ENCODE results near the gene CWC15. TPM values are rescaled to one million over a fixed set of nuclear protein-coding genes. Genes with fewer than 3 reads are reported as not detected.
"Not testable (repeated sequence)": the region's sequence is repeated elsewhere in the genome, so short reads cannot be mapped to it uniquely, and the experiment has no call there.

Gene CWC15
- total RNA-seq, 2 experiments from 2014 or later, result 121 to 124 TPM

GRCh38 chr11:94933223-94934130, 39.9 kb downstream of the CWC15 start:
- Histone ChIP-seq H3K27ac (ENCODE audit: low read depth in 1 of 2, low read length in 2 of 2) (no peak overlapping the region), H3K27me3 (ENCODE audit: control insufficient read depth in 1 of 2, insufficient read depth in 2 of 2, low read length in 2 of 2) (no peaks in the 10 kb centered on the region), H3K36me3 (ENCODE audit: insufficient read depth, low read length) (no peaks in the 10 kb centered on the region), H3K4me3 (ENCODE audit: low read length) (no peak overlapping the region), H3K4me1 (ENCODE audit: insufficient read depth, low read length) (peaks cover 31% of the 10 kb centered on the region), H3K9me3 (ENCODE audit: control insufficient read depth in 1 of 2, insufficient read depth in 1 of 2, low read length in 2 of 2) (no peaks in the 10 kb centered on the region)
- ChIA-PET POLR2A (interaction anchor here (0.9 to 4.0 kb wide), 3 partner anchors 9 to 134 kb away, joined by 3 to 19 read pairs (median 14); partner anchors contain the start of genes CWC15 and KDM4D), CTCF (no interaction called here)
- TF ChIP-seq, protein P1, sequence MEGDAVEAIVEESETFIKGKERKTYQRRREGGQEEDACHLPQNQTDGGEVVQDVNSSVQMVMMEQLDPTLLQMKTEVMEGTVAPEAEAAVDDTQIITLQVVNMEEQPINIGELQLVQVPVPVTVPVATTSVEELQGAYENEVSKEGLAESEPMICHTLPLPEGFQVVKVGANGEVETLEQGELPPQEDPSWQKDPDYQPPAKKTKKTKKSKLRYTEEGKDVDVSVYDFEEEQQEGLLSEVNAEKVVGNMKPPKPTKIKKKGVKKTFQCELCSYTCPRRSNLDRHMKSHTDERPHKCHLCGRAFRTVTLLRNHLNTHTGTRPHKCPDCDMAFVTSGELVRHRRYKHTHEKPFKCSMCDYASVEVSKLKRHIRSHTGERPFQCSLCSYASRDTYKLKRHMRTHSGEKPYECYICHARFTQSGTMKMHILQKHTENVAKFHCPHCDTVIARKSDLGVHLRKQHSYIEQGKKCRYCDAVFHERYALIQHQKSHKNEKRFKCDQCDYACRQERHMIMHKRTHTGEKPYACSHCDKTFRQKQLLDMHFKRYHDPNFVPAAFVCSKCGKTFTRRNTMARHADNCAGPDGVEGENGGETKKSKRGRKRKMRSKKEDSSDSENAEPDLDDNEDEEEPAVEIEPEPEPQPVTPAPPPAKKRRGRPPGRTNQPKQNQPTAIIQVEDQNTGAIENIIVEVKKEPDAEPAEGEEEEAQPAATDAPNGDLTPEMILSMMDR (IDR thresholded peaks at IDR 0.05), result no peak
- Mint-ChIP-seq H3K4me1 (ENCODE audit: low read depth) (peaks cover 65% of the 10 kb centered on the region), H3K27me3 (no peaks in the 10 kb centered on the region), H3K36me3 (ENCODE audit: low read depth) (no peaks in the 10 kb centered on the region), H3K9me3 (no peaks in the 10 kb centered on the region), H3K27ac (peak overlapping the region; percentile 25), H3K4me3 (peak overlapping the region; percentile 80)
- intact Hi-C loops (cut with DNase I, micrococcal nuclease), result no loop called here
- no peak for DNase-seq
- no peak for ATAC-seq (ENCODE audit: poor library complexity)

DNA sequence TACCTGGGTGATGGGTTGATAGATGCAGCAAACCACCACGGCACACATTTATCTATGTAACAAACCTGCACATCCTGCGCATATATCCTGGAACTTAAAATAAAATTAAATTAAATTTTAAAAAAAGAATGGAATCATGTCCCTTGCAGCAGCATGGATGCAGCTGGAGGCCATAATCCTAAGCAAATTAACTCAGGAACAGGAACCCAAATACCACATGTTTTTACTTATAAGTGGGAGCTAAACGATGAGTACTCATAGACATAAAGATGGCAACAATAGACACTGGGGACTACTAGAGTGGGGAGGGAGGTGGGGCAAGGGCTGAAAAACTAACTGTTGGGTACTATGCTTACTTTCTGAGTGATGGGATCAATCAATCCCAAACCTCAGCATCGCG, 40.9 kb downstream of the CWC15 start:
- Mint-ChIP-seq H3K27ac (no peak overlapping the region), H3K4me3 (no peak overlapping the region), H3K36me3 (ENCODE audit: low read depth) (no peaks in the 10 kb centered on the region), H3K9me3 (no peaks in the 10 kb centered on the region), H3K4me1 (ENCODE audit: low read depth) (peaks cover 72% of the 10 kb centered on the region), H3K27me3 (no peaks in the 10 kb centered on the region)
- Histone ChIP-seq H3K27me3 (ENCODE audit: control insufficient read depth in 1 of 2, insufficient read depth in 2 of 2, low read length in 2 of 2) (no peaks in the 10 kb centered on the region), H3K9me3 (ENCODE audit: control insufficient read depth in 1 of 2, insufficient read depth in 1 of 2, low read length in 2 of 2) (no peaks in the 10 kb centered on the region), H3K4me3 (ENCODE audit: low read length) (no peak overlapping the region), H3K4me1 (ENCODE audit: insufficient read depth, low read length) (peaks cover 31% of the 10 kb centered on the region), H3K27ac (ENCODE audit: low read depth in 1 of 2, low read length in 2 of 2) (no peak overlapping the region), H3K36me3 (ENCODE audit: insufficient read depth, low read length) (no peaks in the 10 kb centered on the region)
- ATAC-seq (ENCODE audit: poor library complexity), result no peak
- intact Hi-C loops (cut with DNase I, micrococcal nuclease), result no loop called here
- TF ChIP-seq, protein P1 (IDR thresholded peaks at IDR 0.05), result no peak
- CTCF ChIA-PET, result no interaction called here
- POLR2A ChIA-PET, result no interaction called here
- DNase-seq, result no peak

GRCh38 chr11:94932072-94932471, 41.3 kb downstream of the CWC15 start:
- H3K36me3 Mint-ChIP-seq (ENCODE audit: low read depth); H3K36me3 ChIP-seq (ENCODE audit: insufficient read depth, low read length); H3K4me3 ChIP-seq (ENCODE audit: low read length); CTCF ChIA-PET; H3K27ac ChIP-seq (ENCODE audit: low read depth in 1 of 2, low read length in 2 of 2); ATAC-seq (ENCODE audit: poor library complexity); intact Hi-C loops (cut with DNase I, micrococcal nuclease); H3K27me3 Mint-ChIP-seq; POLR2A ChIA-PET; H3K4me3 Mint-ChIP-seq; H3K9me3 Mint-ChIP-seq; H3K27ac Mint-ChIP-seq; H3K27me3 ChIP-seq (ENCODE audit: control insufficient read depth in 1 of 2, insufficient read depth in 2 of 2, low read length in 2 of 2); H3K9me3 ChIP-seq (ENCODE audit: control insufficient read depth in 1 of 2, insufficient read depth in 1 of 2, low read length in 2 of 2); DNase-seq: not testable (repeated sequence)
- H3K4me1 Mint-ChIP-seq (ENCODE audit: low read depth), result peaks cover 76% of the 10 kb centered on the region
- peaks cover 33% of the 10 kb centered on the region for H3K4me1 ChIP-seq (ENCODE audit: insufficient read depth, low read length)

Measured in CD4-positive, alpha-beta T cell (primary cell).